OCI-LY7 (cell line): ENCODE data around the gene ARPC5L. TPM values are rescaled to one million over a fixed set of nuclear protein-coding genes. Genes with fewer than 3 reads are reported as not detected.

Source experiments
- BruUV-seq: library from RNA; stranded (reverse); fragments of 400-500 nt; replicated peaks from 2 replicates; lab custom pipeline; 2021; lab: Mats Ljungman, UMichigan
- CTCF ChIA-PET: fragments of 300-600 bp; sonication (Branson Sonifier 250); formaldehyde crosslinking; loops from one replicate; lab custom pipeline; 2022; ENCODE audit warnings: antibody characterized with exemption; ENCODE audit not compliant: unreplicated experiment; lab: Charles Lee
- POLR2A ChIA-PET: fragments of 300-600 bp; sonication (Branson Sonifier 250); formaldehyde crosslinking; loops from one replicate; lab custom pipeline; 2022; ENCODE audit warnings: antibody characterized with exemption; lab: Charles Lee
- DNase-seq: peaks from one replicate; pipeline ENCODE4 v3.0.0-alpha.2; 2015; ENCODE audit warnings: low spot score
- H2AFZ ChIP-seq: fragments of 200-600 bp; sonication (generic), shearing (Covaris generic); 2 replicates; pipeline ENCODE4 v1.6.1; 2014; ENCODE audit warnings: mild to moderate bottlenecking, antibody characterized with exemption, low read length, moderate library complexity
- H3K27ac ChIP-seq: fragments of 200-600 bp; sonication (generic); 2 replicates; pipeline ENCODE4 v1.5.1; 2014; ENCODE audit warnings: mixed run types, low read depth, mild to moderate bottlenecking, moderate library complexity, low read length, inconsistent platforms; ENCODE audit not compliant: poor library complexity, severe bottlenecking
- H3K36me3 ChIP-seq: fragments of 200-600 bp; sonication (generic); 2 replicates; pipeline ENCODE4 v1.6.1; 2014; ENCODE audit warnings: mild to moderate bottlenecking, antibody characterized with exemption, low read length, moderate library complexity, mixed read lengths; ENCODE audit not compliant: insufficient read depth
- H3K4me1 ChIP-seq: fragments of 200-600 bp; sonication (generic); 2 replicates; pipeline ENCODE4 v1.5.1; 2014; ENCODE audit warnings: mild to moderate bottlenecking, low read length; ENCODE audit not compliant: insufficient read depth, poor library complexity, severe bottlenecking
- H3K4me2 ChIP-seq: fragments of 200-600 bp; sonication (generic); 2 replicates; pipeline ENCODE4 v1.6.1; 2014; ENCODE audit warnings: mild to moderate bottlenecking, low read length
- H3K4me3 ChIP-seq: fragments of 200-600 bp; sonication (generic); 2 replicates; pipeline ENCODE4 v1.5.1; 2014; ENCODE audit warnings: mild to moderate bottlenecking, low read depth, low read length; ENCODE audit not compliant: poor library complexity, severe bottlenecking
- H3K79me2 ChIP-seq: fragments of 200-600 bp; sonication (generic); 2 replicates; pipeline ENCODE4 v1.6.1; 2016; ENCODE audit warnings: low read depth, mild to moderate bottlenecking, low read length, moderate library complexity, mixed read lengths; ENCODE audit not compliant: insufficient read depth
- H3K9me2 ChIP-seq: fragments of 200-600 bp; sonication (generic); 2 replicates; pipeline ENCODE4 v1.6.1; 2016; ENCODE audit warnings: mild to moderate bottlenecking, low read length, mixed read lengths; ENCODE audit not compliant: insufficient read depth
- H3K9me3 ChIP-seq: fragments of 200-600 bp; sonication (generic); 2 replicates; pipeline ENCODE4 v1.6.1; 2014; ENCODE audit warnings: mild to moderate bottlenecking, mixed run types, low read length, mixed read lengths
- H4K20me1 ChIP-seq: fragments of 200-600 bp; sonication (generic); 2 replicates; pipeline ENCODE4 v1.6.1; 2014; ENCODE audit warnings: mild to moderate bottlenecking, antibody characterized with exemption, low read length, moderate library complexity, mixed read lengths; ENCODE audit not compliant: insufficient read depth
- CTCF ChIP-seq: fragments of 200-600 bp; sonication (generic); conservative IDR thresholded peaks from 2 replicates; pipeline ENCODE4 v1.5.1; 2014; ENCODE audit warnings: mild to moderate bottlenecking, antibody characterized with exemption, low read length, moderate library complexity, mixed read lengths
- EZH2phosphoT487 ChIP-seq: fragments of 200-600 bp; sonication (generic); IDR thresholded peaks from 2 replicates; pipeline ENCODE4 v1.6.1; 2018; ENCODE audit warnings: low read depth, borderline replicate concordance, mild to moderate bottlenecking, mixed run types, antibody characterized with exemption, low read length, moderate library complexity, mixed read lengths
- intact Hi-C: fragments of 100-400 bp; cut with micrococcal nuclease; formaldehyde crosslinking; loops from one replicate; pipeline ENCODE4 v1.10.0; 2022; ENCODE audit not compliant: unreplicated experiment
- total RNA-seq, 2 experiments: library from RNA; depleted of rRNA in 1 of 2; stranded (reverse); fragments of >200 nt in 1 of 2; shearing (Covaris generic) in 1 of 2; gene quantifications; 2 replicates each; pipeline ENCODE4 v1.2.3, GENCODE V29; 2014 to 2022

Gene ARPC5L
- total RNA-seq, 2 experiments from 2014 or later: 74.0 to 107 TPM

GRCh38 chr9:124815601-124816000, 46.3 kb upstream of the ARPC5L start:
- CTCF ChIA-PET: no interaction called here
- TF ChIP-seq CTCF (no peak), EZH2phosphoT487 (no peak)
- H3K9me2 ChIP-seq: no peaks in the 10 kb centered on the region
- H4K20me1 ChIP-seq: no peaks in the 10 kb centered on the region
- H3K36me3 ChIP-seq: no peaks in the 10 kb centered on the region
- no peaks in the 10 kb centered on the region for H3K79me2 ChIP-seq
- no peak overlapping the region for H3K4me3 ChIP-seq
- POLR2A ChIA-PET: no interaction called here
- intact Hi-C loops: no loop called here
- no peak for DNase-seq
- no peak overlapping the region for H3K4me2 ChIP-seq
- BruUV-seq: no TSS peak
- no peaks in the 10 kb centered on the region for H3K9me3 ChIP-seq
- no peak overlapping the region for H2AFZ ChIP-seq
- no peak overlapping the region for H3K27ac ChIP-seq
- peaks cover 16% of the 10 kb centered on the region for H3K4me1 ChIP-seq

- TF ChIP-seq EZH2phosphoT487 (no peak), CTCF (no peak)
- ChIA-PET POLR2A (interaction anchor here (0.6 to 1.0 kb wide), 4 partner anchors 9 to 251 kb away, joined by 3 to 7 read pairs (median 4); no protein-coding TSS in a partner anchor), CTCF (no interaction called here)
- intact Hi-C loops: no loop called here
- Histone ChIP-seq H4K20me1 (no peaks in the 10 kb centered on the region), H3K4me2 (peak overlapping the region; percentile 73), H2AFZ (peak overlapping the region; percentile 95), H3K4me1 (peaks cover 18% of the 10 kb centered on the region), H3K27ac (peak overlapping the region; percentile 58), H3K4me3 (peak overlapping the region; percentile 43), H3K9me2 (no peaks in the 10 kb centered on the region), H3K9me3 (no peaks in the 10 kb centered on the region), H3K36me3 (no peaks in the 10 kb centered on the region), H3K79me2 (no peaks in the 10 kb centered on the region)
- DNase-seq: peak; percentile 62
- no TSS peak for BruUV-seq
Observed at GRCh38 chr9:124818431-124819281, 43.3 kb upstream of the ARPC5L start.
